Upper lobe of right lung (tissue), 1 donor: Measurements from ENCODE around the gene SUGCT. TPM values are rescaled to one million over a fixed set of nuclear protein-coding genes. Genes with fewer than 3 reads are reported as not detected.

ENCODE experiments used
- ATAC-seq: fragments of 200-7000 bp; cut with Tn5 transposase; one replicate; pipeline ENCODE4 v1.9.1; 2020; ENCODE audit warnings: mild to moderate bottlenecking, moderate library complexity
- DNase-seq: peaks from one replicate; pipeline ENCODE4 v3.0.0-alpha.2; 2020
- H3K27ac ChIP-seq: fragments of 200-600 bp; one replicate; pipeline ENCODE4 v1.8.0; 2022
- H3K27me3 ChIP-seq: fragments of 200-600 bp; one replicate; pipeline ENCODE4 v1.8.0; 2022; ENCODE audit warnings: mild to moderate bottlenecking
- H3K36me3 ChIP-seq: fragments of 200-600 bp; one replicate; pipeline ENCODE4 v1.8.0; 2022
- H3K4me1 ChIP-seq: fragments of 200-600 bp; one replicate; pipeline ENCODE4 v1.8.0; 2022
- H3K4me3 ChIP-seq: fragments of 200-600 bp; one replicate; pipeline ENCODE4 v1.8.0; 2022; ENCODE audit warnings: mild to moderate bottlenecking
- H3K9me3 ChIP-seq: fragments of 200-600 bp; one replicate; pipeline ENCODE4 v1.8.0; 2022
- CTCF ChIP-seq: fragments of 200-600 bp; IDR thresholded peaks from one replicate; pipeline ENCODE4 v1.8.0; 2022; ENCODE audit warnings: antibody characterized with exemption
- intact Hi-C: fragments of 100-400 bp; cut with DNase I; formaldehyde crosslinking; loops from one replicate; pipeline ENCODE4 v1.11.0; 2022
- total RNA-seq: library from RNA; stranded (reverse); fragmentation: NEBNext Ultra II Directional; extraction: Animal tissue kit (Norgen Biotek cat#: 25700); gene quantifications from one replicate; pipeline ENCODE4 v1.2.1, GENCODE V29; 2021
- donor health status: DM: no; HTN: yes; CAD: no; lungs with severe emphysema.

SUGCT gene
- total RNA-seq, 1 donor from 2014 or later, result 4.1 TPM

- Histone ChIP-seq H3K27ac (no peak overlapping the region), H3K4me3 (no peak overlapping the region), H3K36me3 (no peaks in the 10 kb centered on the region), H3K9me3 (no peaks in the 10 kb centered on the region), H3K27me3 (no peaks in the 10 kb centered on the region), H3K4me1 (no peaks in the 10 kb centered on the region)
- DNase-seq, result no peak
- intact Hi-C loops, result no loop called here
- ATAC-seq, result no peak
- no peak for TF ChIP-seq CTCF
Observed at GRCh38 chr7:40676221-40676620, 541.4 kb downstream of the SUGCT start.

- Histone ChIP-seq H3K27me3 (no peaks in the 10 kb centered on the region), H3K9me3 (no peaks in the 10 kb centered on the region), H3K4me1 (no peaks in the 10 kb centered on the region), H3K27ac (no peak overlapping the region), H3K36me3 (no peaks in the 10 kb centered on the region), H3K4me3 (no peak overlapping the region)
- no peak for DNase-seq
- intact Hi-C loops, result no loop called here
- peak; percentile 33 for TF ChIP-seq CTCF
- ATAC-seq, result peak; percentile 53
Observed at GRCh38 chr7:40680657-40681056, 545.9 kb downstream of the SUGCT start.

GRCh38 chr7:40682696-40683095 is 547.9 kb downstream of the SUGCT start:
- no peaks in the 10 kb centered on the region for H3K27me3 ChIP-seq
- no peaks in the 10 kb centered on the region for H3K9me3 ChIP-seq
- no peaks in the 10 kb centered on the region for H3K4me1 ChIP-seq
- H3K36me3 ChIP-seq, result no peaks in the 10 kb centered on the region
- intact Hi-C loops, result no loop called here
- H3K27ac ChIP-seq, result no peak overlapping the region
- no peak overlapping the region for H3K4me3 ChIP-seq
- no peak for TF ChIP-seq CTCF
- DNase-seq (no peak), ATAC-seq (no peak)

GRCh38 chr7:40694026-40694809 is 559.4 kb downstream of the SUGCT start:
- DNase-seq, result no peak
- H3K27me3 ChIP-seq, result no peaks in the 10 kb centered on the region
- H3K27ac ChIP-seq, result no peak overlapping the region
- TF ChIP-seq CTCF, result no peak
- intact Hi-C loops, result no loop called here
- H3K4me3 ChIP-seq, result no peak overlapping the region
- ATAC-seq, result no peak
- no peaks in the 10 kb centered on the region for H3K9me3 ChIP-seq
- H3K4me1 ChIP-seq, result no peaks in the 10 kb centered on the region
- no peaks in the 10 kb centered on the region for H3K36me3 ChIP-seq

- intact Hi-C loops, result no loop called here
- H3K36me3 ChIP-seq, result no peaks in the 10 kb centered on the region
- no peaks in the 10 kb centered on the region for H3K27me3 ChIP-seq
- no peak for TF ChIP-seq CTCF
- no peak overlapping the region for H3K27ac ChIP-seq
- ATAC-seq (no peak), DNase-seq (no peak)
- H3K9me3 ChIP-seq, result no peaks in the 10 kb centered on the region
- no peaks in the 10 kb centered on the region for H3K4me1 ChIP-seq
- H3K4me3 ChIP-seq, result no peak overlapping the region
Observed at GRCh38 chr7:40694991-40695390, 560.2 kb downstream of the SUGCT start.
